Breast epithelium (tissue), 3 donors: Measurements from ENCODE around the gene ARHGEF28.

ENCODE experiments used
- CTCF ChIP-seq, 3 donors: fragments of 450-650 bp; IDR thresholded peaks; one replicate each; pipeline ENCODE4 v1.5.1; 2016 to 2017; ENCODE audit warnings: antibody characterized with exemption in 3 of 3, mild to moderate bottlenecking in 3 of 3, moderate library complexity in 3 of 3
- POLR2A ChIP-seq: fragments of 450-650 bp; IDR thresholded peaks from one replicate; pipeline ENCODE4 v1.6.1; 2016; ENCODE audit warnings: antibody characterized with exemption, mild to moderate bottlenecking, moderate library complexity

DNA sequence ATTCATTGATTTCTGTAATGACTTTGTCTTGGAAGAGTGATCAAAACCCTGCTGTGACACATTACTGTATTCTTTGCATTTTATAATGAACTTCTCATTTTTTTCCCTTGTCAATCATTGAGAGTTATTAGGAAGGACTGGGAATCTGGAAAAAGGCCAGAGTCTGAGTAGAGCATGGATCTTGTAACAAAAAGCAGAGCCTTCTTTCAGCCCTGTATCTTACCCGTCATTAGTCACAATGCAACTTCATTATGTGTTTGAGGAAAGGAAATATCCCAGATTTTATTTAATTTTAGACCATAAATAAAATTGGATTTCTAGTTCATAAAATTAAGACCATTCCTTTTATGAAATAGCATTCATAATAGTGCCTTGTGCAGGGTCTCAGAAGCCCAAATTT is 131.4 kb downstream of the ARHGEF28 start:
- TF ChIP-seq POLR2A (no peak), CTCF (IDR thresholded peaks at IDR 0.05) (no peak)
